GM19193 (cell line): Measurements from ENCODE around the gene TCEAL7.

Experiments
- POLR2A ChIP-seq: IDR thresholded peaks from 4 replicates; pipeline ENCODE4 v1.6.1; 2011; ENCODE audit not compliant: insufficient read depth, insufficient read length; ENCODE audit errors: extremely low read depth

TCEAL7 gene, protein sequence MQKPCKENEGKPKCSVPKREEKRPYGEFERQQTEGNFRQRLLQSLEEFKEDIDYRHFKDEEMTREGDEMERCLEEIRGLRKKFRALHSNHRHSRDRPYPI

GRCh38 chrX:103329991-103330390 lies at the start of gene TCEAL7:
TSS of gene TCEAL7 (plus strand) at chrX:103330239. CDS start at chrX:103331404, 1,165 bp downstream.
- TF ChIP-seq POLR2A: no peak

DNA sequence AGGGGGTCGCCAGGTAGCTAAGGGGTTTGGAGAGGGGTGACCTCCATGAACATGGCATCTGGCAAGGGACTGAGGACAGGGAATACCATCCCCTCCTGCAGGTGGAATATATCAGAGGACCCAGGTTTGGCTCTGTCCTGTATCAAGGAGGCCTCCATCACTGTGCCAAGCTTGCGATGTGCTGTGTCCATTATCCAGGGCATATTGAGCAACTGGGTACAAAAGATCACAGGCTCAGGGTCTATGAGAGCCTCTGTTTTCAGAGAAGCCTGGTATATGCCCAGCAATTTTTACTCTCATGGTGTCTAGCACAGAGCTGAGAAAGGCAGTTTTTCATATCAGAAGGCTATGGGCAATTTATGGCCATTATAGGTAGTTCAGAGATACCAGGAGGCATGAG lies 36.9 kb upstream of the TCEAL7 start:
- TF ChIP-seq POLR2A: no peak

DNA sequence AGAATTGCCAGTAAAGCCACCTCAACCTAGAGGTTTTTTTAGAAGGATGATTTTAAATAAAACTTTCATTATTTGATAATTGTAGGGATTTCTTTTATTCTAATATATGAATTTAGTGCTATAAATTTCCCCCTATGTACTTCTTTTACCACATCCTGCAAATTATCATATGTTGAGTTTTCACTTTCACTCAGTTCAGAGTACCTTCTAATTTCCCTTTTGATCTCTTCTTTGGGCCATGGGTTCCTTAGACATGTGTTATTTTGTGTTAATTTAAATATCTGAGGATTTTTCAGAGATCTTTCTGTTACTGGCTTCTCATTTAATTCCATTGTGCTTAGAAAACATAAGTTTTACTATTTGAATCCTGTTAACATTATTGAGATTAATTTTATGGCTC lies 25.3 kb upstream of the TCEAL7 start:
- no peak for TF ChIP-seq POLR2A

DNA sequence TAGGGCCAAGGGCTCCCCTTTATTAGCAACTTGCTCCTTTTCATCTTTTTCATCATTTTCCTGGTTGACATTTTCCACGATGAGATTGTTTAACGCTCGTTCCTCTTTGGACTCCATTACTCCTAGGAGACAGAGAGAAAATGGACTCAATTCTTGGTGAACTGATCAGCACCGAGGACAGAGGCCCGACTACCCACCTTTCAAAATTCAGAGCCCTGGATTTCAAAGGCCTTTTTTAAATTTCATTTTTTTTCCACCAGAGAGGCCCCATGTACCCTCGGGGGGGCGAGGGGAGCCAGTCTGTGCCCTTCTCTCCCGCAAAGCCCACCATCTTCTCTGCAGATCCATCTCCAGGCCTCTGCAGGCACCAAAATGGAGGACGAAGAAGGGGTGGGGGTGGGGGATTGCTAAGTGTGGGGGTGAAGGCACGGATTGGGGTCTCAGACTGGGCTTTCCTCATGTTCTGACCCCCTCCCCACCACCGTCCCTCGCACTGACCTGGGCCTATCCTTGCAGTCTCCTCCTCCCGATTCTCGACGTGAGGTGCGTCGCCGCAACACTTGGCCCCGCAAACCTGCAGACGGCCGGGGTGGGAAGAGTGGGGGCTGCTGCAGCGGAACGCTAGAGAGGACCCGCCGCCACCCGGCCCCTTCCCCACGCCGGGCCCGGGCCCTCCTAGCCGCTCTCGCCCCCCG lies 20.0 kb upstream of the TCEAL7 start:
- TF ChIP-seq POLR2A: no peak

DNA sequence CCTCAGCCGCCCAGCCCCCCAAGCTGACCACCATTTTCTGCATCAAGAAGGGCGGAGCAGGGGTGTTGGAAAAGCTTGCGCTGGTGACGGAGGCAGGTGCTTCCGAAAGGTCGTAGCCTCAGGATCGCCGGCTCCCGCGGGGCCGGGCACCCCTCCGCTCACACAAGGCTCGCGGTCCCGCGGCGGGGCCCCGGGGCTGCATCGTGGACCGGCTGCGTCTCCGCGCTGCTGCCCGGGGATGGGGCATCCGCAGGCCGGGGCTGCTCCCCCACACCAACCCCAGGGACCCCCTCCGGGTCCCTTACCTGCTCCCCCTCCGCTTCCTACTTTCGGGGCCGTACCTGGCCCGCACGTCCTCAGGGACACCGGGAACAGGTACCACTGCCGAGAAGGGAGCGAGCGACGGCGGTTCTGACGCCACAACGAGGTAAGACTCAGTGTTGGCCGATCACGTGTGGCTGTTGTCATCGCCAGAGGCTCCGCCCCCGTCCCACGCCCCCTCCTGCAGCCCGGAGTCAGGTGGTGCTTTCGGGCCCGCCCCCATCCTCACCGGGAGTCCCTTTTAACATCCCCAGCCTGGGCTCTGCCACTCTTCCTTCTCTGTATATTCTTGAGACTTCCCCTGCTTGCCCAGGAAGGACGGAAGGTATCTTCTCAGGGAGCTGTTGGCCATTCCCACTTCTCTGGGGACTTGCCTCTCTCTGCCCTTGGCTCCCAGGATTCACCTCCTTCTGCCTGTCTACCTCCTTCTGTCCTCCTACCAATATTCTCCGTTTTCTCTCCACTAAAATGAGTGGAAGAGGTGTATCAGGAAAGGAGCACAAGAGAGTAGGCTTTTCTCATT lies 19.3 kb upstream of the TCEAL7 start, which contains the start of gene BEX2:
BEX2 (minus strand) TSS at position 436 of the 844 bp plus-strand sequence. CDS start 1,014 bp downstream, outside the sequence.
- no peak for TF ChIP-seq POLR2A

- TF ChIP-seq POLR2A: no peak
Measured at GRCh38 chrX:103311399-103311780, 18.6 kb upstream of the TCEAL7 start.

DNA sequence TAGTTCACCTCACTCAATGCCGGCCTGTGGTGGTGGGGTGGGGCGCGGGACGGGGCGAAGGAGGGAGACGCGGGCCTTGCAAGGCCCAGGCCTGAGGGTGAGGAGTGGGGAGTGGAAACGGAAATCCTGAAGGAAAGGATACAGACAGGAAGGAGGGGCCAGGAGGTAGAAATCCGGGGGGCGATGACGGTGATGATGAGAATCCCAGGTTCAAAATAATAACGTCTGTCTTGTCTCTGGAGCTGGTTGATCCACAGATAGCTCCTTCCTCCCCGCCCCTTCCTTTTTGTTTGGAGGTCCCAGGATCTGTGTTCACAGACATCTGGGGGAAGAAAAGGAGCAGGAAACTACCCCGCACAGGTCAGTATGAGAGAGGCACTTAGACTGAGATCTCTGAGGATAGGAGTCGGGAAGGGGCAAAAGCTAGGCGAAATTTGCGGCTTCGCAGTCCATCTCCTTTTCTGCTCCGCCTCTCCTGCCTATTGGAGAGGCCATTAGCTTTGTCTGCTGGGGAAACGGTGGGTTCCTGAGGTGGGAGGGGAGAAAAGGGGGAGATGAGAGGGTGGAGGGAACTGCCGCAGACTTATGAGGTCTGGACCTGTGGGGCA lies 746 bp downstream of the TCEAL7 start:
- TF ChIP-seq POLR2A: no peak

DNA sequence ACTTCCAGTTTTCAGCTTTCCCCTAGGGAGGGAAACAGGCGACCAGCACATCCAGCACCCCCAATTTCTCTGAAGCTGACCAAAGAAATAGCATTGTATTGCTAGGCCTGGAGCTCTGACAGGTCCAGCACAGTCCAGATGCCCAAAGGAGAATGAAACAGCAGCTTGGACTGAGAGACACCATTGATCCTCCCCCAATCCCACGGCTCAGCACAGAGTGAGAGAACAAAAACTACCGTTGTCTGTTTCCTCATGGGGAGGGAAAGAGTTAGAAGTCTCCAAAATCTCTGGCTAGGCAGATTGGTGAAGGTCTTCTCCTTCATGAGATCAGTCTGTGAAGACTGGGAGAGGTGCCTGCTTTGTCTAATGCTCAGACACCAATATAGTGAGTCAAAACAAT lies 8.6 kb downstream of the TCEAL7 start:
- TF ChIP-seq POLR2A: no peak

GRCh38 chrX:103343105-103343504 lies 13.1 kb downstream of the TCEAL7 start:
- TF ChIP-seq POLR2A: no peak

- TF ChIP-seq POLR2A: no peak
Measured at GRCh38 chrX:103344606-103345005, 14.6 kb downstream of the TCEAL7 start.

GRCh38 chrX:103347682-103348397 lies 17.8 kb downstream of the TCEAL7 start:
- TF ChIP-seq POLR2A: no peak

DNA sequence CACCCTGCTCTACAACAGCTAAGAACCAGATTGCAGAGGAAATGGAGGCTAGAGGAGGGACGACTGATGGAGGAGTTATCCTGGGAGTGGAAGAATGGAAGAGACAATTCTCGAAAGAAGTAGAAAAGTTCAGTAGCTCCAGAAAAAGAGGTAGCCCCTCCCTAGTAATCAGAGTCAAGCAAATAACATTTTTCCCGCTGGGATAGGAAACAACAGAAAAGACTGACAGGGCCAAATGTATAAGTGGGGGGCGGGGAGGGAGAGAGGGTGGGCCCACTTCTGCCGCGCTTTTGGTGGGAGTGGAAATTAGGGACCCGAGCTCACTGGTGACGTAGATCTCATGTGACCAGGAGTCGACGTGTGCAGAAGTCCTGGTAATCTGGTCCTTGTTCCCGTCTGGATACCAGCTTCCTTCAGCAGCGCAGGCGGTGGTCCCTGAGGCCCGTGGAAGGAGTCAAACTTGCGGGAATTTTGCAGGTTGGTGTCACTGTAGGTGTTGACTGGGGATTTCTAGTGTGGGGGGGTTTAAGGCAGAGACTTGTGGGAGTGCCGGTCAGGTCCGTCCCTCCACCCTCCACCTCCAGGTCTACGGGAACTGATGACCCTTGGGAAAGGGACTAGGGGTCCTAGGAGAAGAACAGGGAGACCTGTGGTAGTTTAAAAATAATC lies 26.2 kb downstream of the TCEAL7 start, which contains the start of gene TCEAL9:
TCEAL9 (plus strand) TSS at position 377 of the 669 bp plus-strand sequence. CDS start 1,179 bp downstream, outside the sequence.
- no peak for TF ChIP-seq POLR2A

- TF ChIP-seq POLR2A: no peak
Measured at GRCh38 chrX:103356858-103357257, 26.8 kb downstream of the TCEAL7 start.

DNA sequence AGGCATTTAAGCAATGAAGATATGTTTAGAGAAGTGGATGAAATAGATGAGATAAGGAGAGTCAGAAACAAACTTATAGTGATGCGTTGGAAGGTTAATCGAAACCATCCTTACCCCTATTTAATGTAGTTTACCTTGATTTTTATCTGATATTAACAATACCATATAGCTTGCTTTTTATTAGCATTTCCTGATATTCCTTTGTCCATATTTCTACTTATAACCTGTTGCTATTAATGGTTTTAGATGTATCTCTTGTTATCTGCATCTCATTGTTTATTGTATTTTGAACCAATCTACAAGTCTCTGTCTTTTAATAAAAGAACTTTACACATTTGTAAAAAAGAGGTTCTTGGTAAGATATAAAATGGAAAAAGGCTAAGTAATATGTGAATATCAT lies 27.8 kb downstream of the TCEAL7 start:
- no peak for TF ChIP-seq POLR2A
